ENCODE results near the gene THSD7A.

THSD7A gene

GRCh38 chr7:11807000-11807399 is 25.0 kb downstream of the THSD7A start:
- no peak for TF ChIP-seq FOXP2 (optimal IDR thresholded peaks at IDR 0.05; ENCODE audit: borderline replicate concordance, extremely low read depth, extremely low read length, insufficient read depth)
- no peak for TF ChIP-seq POLR2AphosphoS5 (IDR thresholded peaks at IDR 0.05; ENCODE audit: low read depth, low read length)
- no peak for TF ChIP-seq SIN3A (IDR thresholded peaks at IDR 0.05; ENCODE audit: borderline replicate concordance, insufficient read depth, low read length)
- no peak for TF ChIP-seq TAF1 (IDR thresholded peaks at IDR 0.05; ENCODE audit: borderline replicate concordance, insufficient read depth, low read length)
- TF ChIP-seq REST (IDR thresholded peaks at IDR 0.05; ENCODE audit: insufficient read depth in 1 of 2, low read depth in 2 of 2, low read length in 2 of 2): no peak

GRCh38 chr7:11804621-11805020 is 27.4 kb downstream of the THSD7A start:
- TF ChIP-seq POLR2AphosphoS5 (IDR thresholded peaks at IDR 0.05; ENCODE audit: low read depth, low read length) (no peak), REST (IDR thresholded peaks at IDR 0.05; ENCODE audit: insufficient read depth in 1 of 2, low read depth in 2 of 2, low read length in 2 of 2) (no peak), TAF1 (IDR thresholded peaks at IDR 0.05; ENCODE audit: borderline replicate concordance, insufficient read depth, low read length) (no peak), FOXP2 (optimal IDR thresholded peaks at IDR 0.05; ENCODE audit: borderline replicate concordance, extremely low read depth, extremely low read length, insufficient read depth) (no peak), SIN3A (IDR thresholded peaks at IDR 0.05; ENCODE audit: borderline replicate concordance, insufficient read depth, low read length) (no peak)

- TF ChIP-seq SIN3A (IDR thresholded peaks at IDR 0.05; ENCODE audit: borderline replicate concordance, insufficient read depth, low read length): no peak
- TF ChIP-seq POLR2AphosphoS5 (IDR thresholded peaks at IDR 0.05; ENCODE audit: low read depth, low read length): no peak
- TF ChIP-seq FOXP2 (optimal IDR thresholded peaks at IDR 0.05; ENCODE audit: borderline replicate concordance, extremely low read depth, extremely low read length, insufficient read depth): no peak
- TF ChIP-seq REST (IDR thresholded peaks at IDR 0.05; ENCODE audit: insufficient read depth in 1 of 2, low read depth in 2 of 2, low read length in 2 of 2): no peak
- TF ChIP-seq TAF1 (IDR thresholded peaks at IDR 0.05; ENCODE audit: borderline replicate concordance, insufficient read depth, low read length): no peak
Observed at GRCh38 chr7:11795231-11795630, 36.8 kb downstream of the THSD7A start.

- TF ChIP-seq REST (IDR thresholded peaks at IDR 0.05; ENCODE audit: insufficient read depth in 1 of 2, low read depth in 2 of 2, low read length in 2 of 2) (no peak), SIN3A (IDR thresholded peaks at IDR 0.05; ENCODE audit: borderline replicate concordance, insufficient read depth, low read length) (no peak), FOXP2 (optimal IDR thresholded peaks at IDR 0.05; ENCODE audit: borderline replicate concordance, extremely low read depth, extremely low read length, insufficient read depth) (no peak), TAF1 (IDR thresholded peaks at IDR 0.05; ENCODE audit: borderline replicate concordance, insufficient read depth, low read length) (no peak), POLR2AphosphoS5 (IDR thresholded peaks at IDR 0.05; ENCODE audit: low read depth, low read length) (no peak)
Observed at GRCh38 chr7:11792166-11792565, 39.8 kb downstream of the THSD7A start.

GRCh38 chr7:11788568-11788967 is 43.4 kb downstream of the THSD7A start:
- TF ChIP-seq FOXP2 (optimal IDR thresholded peaks at IDR 0.05; ENCODE audit: borderline replicate concordance, extremely low read depth, extremely low read length, insufficient read depth) (no peak), SIN3A (IDR thresholded peaks at IDR 0.05; ENCODE audit: borderline replicate concordance, insufficient read depth, low read length) (no peak), REST (IDR thresholded peaks at IDR 0.05; ENCODE audit: insufficient read depth in 1 of 2, low read depth in 2 of 2, low read length in 2 of 2) (no peak), POLR2AphosphoS5 (IDR thresholded peaks at IDR 0.05; ENCODE audit: low read depth, low read length) (no peak), TAF1 (IDR thresholded peaks at IDR 0.05; ENCODE audit: borderline replicate concordance, insufficient read depth, low read length) (no peak)
